Measurements from ENCODE around the gene ETV1. TPM values are rescaled to one million over a fixed set of nuclear protein-coding genes. Genes with fewer than 3 reads are reported as not detected.
A peak's percentile ranks its signal among the peaks of the same experiment; 100 is the strongest.

ETV1 gene
- total and polyA plus RNA-seq, 2 donors from 2014 or later = 2.0 to 28.6 TPM

- no peak for TF ChIP-seq CTCF (IDR thresholded peaks at IDR 0.05; ENCODE audit: borderline replicate concordance, extremely low read depth, insufficient read depth)
- no peaks in the 10 kb centered on the region for H3K27me3 ChIP-seq (ENCODE audit: control insufficient read depth, insufficient read depth, low read length)
- H3K9me3 ChIP-seq (ENCODE audit: control insufficient read depth in 2 of 3, insufficient read depth in 1 of 3, low read length in 3 of 3) = no peaks in the 10 kb centered on the region
- FAIRE-seq (no peak), DNase-seq (no peak)
- H3K4me1 ChIP-seq (ENCODE audit: control insufficient read depth in 2 of 3, insufficient read depth in 2 of 3, low read depth in 1 of 3, low read length in 3 of 3) = peaks cover 0 to 5% (median 0%) of the 10 kb centered on the region in 3 donors
- intact Hi-C loops (cut with DNase I) = no loop called here
- no peak overlapping the region for H3K9ac ChIP-seq (ENCODE audit: low read length in 3 of 3)
- no peak overlapping the region for H3K27ac ChIP-seq (ENCODE audit: low read depth in 2 of 2, low read length in 2 of 2)
- no peaks in the 10 kb centered on the region for H3K36me3 ChIP-seq (ENCODE audit: control insufficient read depth in 2 of 3, insufficient read depth in 3 of 3, low read length in 3 of 3)
- H3K4me3 ChIP-seq (ENCODE audit: low read length in 3 of 3) = no peak overlapping the region
Measured at GRCh38 chr7:13915891-13916290, 73.6 kb downstream of the ETV1 start.

GRCh38 chr7:13912715-13913278 lies 76.7 kb downstream of the ETV1 start:
- Histone ChIP-seq H3K27ac (ENCODE audit: low read depth in 2 of 2, low read length in 2 of 2) (no peak overlapping the region), H3K9ac (ENCODE audit: low read length in 3 of 3) (no peak overlapping the region), H3K27me3 (ENCODE audit: control insufficient read depth, insufficient read depth, low read length) (no peaks in the 10 kb centered on the region), H3K4me3 (ENCODE audit: low read length in 3 of 3) (no peak overlapping the region), H3K9me3 (ENCODE audit: control insufficient read depth in 2 of 3, insufficient read depth in 1 of 3, low read length in 3 of 3) (no peaks in the 10 kb centered on the region), H3K36me3 (ENCODE audit: control insufficient read depth in 2 of 3, insufficient read depth in 3 of 3, low read length in 3 of 3) (no peaks in the 10 kb centered on the region), H3K4me1 (ENCODE audit: control insufficient read depth in 2 of 3, insufficient read depth in 2 of 3, low read depth in 1 of 3, low read length in 3 of 3) (peaks cover 0 to 2% (median 0%) of the 10 kb centered on the region in 3 donors)
- TF ChIP-seq CTCF (IDR thresholded peaks at IDR 0.05; ENCODE audit: borderline replicate concordance, extremely low read depth, insufficient read depth) = no peak
- no peak for FAIRE-seq
- peak in 2 of 5 donors; percentile 67 to 85 for DNase-seq
- intact Hi-C loops (cut with DNase I) = no loop called here

GRCh38 chr7:13911909-13912308 lies 77.6 kb downstream of the ETV1 start:
- peaks cover 0 to 2% (median 0%) of the 10 kb centered on the region in 3 donors for H3K4me1 ChIP-seq (ENCODE audit: control insufficient read depth in 2 of 3, insufficient read depth in 2 of 3, low read depth in 1 of 3, low read length in 3 of 3)
- FAIRE-seq = no peak
- peak in 2 of 5 donors; percentile 33 to 45 for DNase-seq
- no peak overlapping the region for H3K9ac ChIP-seq (ENCODE audit: low read length in 3 of 3)
- H3K36me3 ChIP-seq (ENCODE audit: control insufficient read depth in 2 of 3, insufficient read depth in 3 of 3, low read length in 3 of 3) = no peaks in the 10 kb centered on the region
- H3K9me3 ChIP-seq (ENCODE audit: control insufficient read depth in 2 of 3, insufficient read depth in 1 of 3, low read length in 3 of 3) = no peaks in the 10 kb centered on the region
- intact Hi-C loops (cut with DNase I) = no loop called here
- no peaks in the 10 kb centered on the region for H3K27me3 ChIP-seq (ENCODE audit: control insufficient read depth, insufficient read depth, low read length)
- no peak overlapping the region for H3K27ac ChIP-seq (ENCODE audit: low read depth in 2 of 2, low read length in 2 of 2)
- no peak for TF ChIP-seq CTCF (IDR thresholded peaks at IDR 0.05; ENCODE audit: borderline replicate concordance, extremely low read depth, insufficient read depth)
- no peak overlapping the region for H3K4me3 ChIP-seq (ENCODE audit: low read length in 3 of 3)
